T-helper 22 cell (primary cell): ENCODE data around the gene NPEPPS.

ENCODE experiments used
- DNase-seq: peaks from one replicate; pipeline ENCODE4 v3.0.0-alpha.2; 2020; ENCODE audit warnings: low read depth

NPEPPS gene

DNA sequence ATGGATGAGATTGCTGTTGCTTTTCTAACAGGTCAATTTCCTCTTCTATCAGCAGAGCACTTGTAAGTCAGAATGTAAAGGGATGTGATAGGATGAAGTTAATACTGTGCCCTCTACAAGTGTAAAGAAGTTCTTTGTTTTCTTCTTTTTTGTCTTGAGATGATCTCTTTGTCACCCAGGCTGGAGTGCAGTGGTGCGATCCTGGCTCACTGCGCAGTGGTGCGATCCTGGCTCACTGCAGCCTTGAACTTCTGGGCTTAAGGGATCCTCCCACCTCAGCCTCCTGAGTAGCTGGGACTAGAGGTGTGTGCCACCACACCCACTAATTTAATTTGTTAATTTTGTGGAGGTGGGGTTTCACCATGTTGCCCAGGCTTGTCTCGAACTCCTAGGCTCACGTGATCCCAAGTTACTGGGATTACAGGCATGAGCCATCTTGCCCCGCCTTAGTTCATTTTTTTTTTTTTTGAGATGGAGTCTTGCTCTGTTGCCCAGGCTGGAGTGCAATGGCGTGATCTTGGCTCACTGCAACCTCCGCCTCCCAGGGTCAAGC lies 97.2 kb downstream of the NPEPPS start:
- no peak for DNase-seq

DNA sequence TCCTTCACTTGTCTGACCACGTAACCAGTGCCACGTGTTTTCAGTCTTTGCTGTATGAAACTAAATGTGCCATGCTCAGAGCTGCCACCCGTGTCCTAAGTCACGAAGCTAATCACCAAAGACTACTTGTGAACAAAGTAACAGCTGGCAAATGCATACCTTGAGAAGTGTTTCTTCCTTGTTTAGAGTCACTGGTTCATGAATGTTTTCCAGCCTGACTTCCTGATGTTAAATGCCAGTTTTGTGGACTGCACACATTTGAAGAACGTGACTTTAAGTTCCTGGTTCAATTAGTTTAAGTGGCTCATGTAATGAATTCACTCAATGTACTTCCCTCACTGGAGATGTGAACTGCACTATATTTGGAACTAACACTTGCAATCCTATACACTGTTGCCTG lies 98.9 kb downstream of the NPEPPS start:
- no peak for DNase-seq

DNA sequence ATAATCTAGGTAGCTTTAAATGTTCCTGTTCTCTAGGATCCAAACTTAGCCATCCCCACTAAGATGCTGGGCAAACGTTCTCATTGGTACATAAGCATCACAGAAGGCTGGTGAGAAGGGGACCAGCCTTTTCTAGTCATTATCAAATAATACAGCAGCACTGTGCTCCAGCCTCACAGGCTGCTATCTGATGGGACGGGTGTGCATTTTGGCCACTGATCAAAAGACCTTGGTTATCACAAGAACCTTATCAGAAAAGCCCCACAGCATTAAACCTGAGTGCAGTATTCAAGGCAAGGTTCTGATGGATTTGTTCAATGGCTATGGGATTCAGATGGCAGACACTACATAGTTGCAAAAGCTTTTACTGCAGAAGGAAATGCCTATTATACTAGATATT lies 99.7 kb downstream of the NPEPPS start:
- DNase-seq: no peak

DNA sequence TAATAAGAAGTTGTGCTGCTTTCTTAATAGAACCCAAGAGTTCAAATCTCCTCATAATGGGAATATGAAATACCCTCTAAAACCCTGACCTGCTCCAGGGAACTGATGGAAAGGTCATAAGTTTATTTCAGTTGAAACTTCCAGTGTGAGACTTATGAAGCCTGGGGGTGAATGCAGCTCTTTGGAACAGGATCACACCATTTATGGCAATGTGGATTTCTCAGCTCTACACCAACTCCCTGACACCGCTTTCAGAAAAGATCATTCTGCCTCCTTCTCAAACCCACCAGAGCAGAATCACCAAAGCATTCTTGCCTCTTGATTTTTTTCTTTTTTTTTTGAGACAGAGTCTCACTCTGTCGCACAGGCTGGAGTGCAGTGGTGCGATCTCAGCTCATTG lies 102.1 kb downstream of the NPEPPS start:
- DNase-seq: no peak

DNA sequence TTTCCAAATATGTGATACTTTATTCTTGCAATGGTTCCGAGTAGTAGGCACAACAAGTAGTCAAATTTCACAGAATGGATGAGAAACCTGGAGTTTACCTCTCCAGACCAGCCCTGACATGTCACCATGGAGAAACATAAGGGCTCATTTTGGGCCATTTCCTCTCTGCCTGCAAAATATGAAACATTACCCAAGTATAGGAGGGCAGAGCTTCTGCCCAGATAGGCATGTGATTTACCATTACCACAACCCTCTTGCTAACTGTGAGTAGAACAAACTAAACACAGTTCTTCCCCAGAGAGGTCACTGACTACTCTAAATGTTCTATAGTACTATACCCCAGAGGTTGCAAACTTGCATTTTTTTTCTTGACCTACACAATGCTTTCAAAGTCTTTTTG lies 103.1 kb downstream of the NPEPPS start:
- no peak for DNase-seq

DNA sequence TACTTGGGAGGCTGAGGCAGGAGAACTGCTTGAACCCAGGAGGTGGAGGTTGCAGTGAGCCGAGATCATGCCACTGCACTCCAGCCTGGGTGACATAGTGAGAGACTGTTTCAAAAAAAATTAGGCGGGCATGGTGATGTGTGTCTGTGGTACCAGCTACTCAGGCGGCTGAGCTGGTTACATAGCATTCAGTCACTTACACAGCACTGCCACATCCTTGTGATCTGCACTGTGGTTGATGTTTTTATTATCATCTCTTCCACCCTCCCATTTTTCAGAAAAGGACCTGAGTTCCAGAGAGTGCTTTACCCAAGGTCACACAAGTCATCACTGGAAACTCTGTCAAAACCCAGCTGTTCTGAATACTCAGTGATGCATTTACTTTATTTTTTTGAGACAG lies 104.0 kb downstream of the NPEPPS start:
- no peak for DNase-seq

DNA sequence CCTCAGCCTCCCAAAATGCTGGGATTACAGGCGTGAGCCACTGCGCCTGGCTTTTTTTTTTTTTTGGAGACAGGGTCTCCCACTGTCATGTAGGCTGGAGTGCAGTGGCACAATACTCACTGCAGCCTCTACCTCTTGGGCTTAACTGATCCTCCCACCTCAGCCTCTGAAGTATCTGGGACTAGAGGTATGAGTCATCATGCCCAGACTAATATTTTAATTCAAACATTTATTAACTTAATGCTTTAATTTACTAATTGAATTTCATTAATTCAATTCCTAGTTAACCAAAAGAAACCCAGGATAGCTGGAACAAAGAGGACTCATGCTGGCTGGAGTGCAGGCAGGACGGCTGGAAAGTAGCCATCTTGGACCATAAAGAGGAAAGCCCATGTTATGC lies 104.8 kb downstream of the NPEPPS start:
- DNase-seq: no peak

DNA sequence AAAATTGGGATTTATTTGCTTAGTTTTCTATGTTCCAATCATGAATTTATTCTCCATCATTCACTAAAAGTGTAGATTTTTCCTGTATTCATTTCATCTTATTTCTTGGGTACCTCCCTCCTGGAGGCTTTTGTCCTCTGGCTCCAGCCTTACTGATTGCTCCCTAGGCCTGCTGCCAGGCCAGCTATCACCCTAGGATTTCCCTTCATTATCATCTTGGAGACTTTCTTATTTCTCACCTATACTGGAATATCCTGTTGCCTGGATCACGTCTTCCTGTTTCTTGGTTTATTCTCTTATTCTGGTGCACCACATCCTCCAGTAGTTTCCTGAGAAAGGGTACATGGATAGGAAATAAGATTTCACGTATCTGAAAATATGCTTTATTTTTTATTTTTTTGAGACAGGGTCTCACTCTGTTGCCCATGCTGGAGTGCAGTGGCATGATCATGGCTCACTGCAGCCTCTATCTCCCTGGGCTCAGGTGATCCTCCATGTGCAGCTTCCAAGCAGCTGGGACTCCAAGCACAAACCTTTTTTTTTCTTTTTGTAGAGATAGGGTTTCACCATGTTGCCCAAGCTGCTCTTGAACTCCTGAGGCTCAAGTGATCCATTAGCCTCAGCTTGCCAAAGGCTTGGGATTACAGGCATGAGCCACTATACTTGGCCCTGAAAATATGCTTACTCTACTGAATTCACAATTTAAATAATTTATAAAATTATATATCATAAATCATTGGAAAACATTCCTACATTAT lies 105.5 kb downstream of the NPEPPS start:
- DNase-seq: no peak

DNA sequence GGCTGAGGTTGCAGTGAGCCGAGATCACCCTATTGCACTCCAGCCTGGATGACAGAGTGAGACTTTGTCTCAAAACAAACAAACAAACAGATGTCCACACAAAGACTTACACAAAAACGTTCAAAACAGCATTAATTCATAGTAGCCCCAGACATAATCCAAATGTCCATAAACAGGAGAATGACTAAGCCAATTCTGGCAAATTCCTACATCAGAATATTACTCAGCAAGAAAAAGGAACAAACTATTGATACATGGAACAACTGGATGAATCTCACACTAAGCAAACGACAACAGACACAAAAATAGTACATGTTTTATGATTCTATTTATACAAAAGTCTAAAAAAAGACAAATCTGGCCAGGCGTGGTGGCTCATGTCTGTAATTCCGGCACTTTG lies 108.0 kb downstream of the NPEPPS start:
- no peak for DNase-seq

DNA sequence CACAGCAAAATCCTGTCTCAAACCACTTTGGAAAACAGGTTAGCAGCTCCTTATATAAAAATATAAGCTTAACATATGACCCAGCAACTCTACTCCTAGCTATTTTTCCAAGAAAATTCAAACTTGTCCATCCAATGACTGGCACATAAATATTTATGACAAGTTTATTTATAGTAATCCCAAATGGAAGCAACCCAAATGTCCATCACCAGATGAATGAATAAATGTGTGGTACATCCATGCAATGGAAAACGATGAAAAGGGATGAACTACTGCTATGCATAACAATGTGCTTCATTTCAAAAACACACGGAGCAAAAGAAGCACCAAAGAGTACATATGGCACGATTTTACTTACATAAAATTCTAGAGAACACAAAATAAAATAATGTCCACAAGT lies 109.2 kb downstream of the NPEPPS start:
- no peak for DNase-seq

DNA sequence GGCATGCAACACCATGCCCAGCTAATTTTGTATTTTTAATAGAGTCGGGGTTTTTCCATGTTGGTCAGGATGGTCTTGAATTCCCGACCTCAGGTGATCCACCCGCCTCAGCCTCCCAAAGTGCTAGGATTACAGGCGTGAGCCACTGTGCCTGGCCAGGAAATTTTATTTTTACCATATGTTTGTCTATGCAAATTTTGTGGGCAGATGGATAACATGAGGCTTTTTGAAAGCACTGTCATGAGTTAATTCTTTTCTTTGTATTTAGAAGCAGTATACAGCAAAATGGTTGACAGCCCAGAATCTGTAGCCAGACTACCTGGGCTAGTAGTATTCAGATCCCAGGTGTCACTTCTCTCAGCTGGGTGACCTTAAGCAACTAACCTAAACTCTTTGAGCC lies 110.3 kb downstream of the NPEPPS start:
- DNase-seq: no peak

DNA sequence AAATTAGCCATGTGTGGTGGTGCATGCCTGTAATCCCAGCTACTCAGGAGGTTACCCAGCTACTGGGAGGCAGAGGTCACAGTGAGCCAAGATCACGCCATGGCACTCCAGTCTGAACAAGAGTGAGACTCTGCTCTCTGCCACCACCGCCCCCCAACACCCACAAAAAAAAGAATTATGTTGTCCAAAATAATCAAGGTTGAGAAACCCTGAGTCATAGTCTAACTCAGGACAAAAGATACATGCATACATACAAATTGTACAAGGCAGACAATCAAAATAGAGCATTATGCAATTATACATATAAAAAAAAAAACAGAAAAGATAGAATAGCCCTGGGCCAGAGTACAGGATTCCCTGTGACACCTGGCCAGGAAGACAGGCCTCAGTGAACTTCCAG lies 112.2 kb downstream of the NPEPPS start:
- DNase-seq: no peak

DNA sequence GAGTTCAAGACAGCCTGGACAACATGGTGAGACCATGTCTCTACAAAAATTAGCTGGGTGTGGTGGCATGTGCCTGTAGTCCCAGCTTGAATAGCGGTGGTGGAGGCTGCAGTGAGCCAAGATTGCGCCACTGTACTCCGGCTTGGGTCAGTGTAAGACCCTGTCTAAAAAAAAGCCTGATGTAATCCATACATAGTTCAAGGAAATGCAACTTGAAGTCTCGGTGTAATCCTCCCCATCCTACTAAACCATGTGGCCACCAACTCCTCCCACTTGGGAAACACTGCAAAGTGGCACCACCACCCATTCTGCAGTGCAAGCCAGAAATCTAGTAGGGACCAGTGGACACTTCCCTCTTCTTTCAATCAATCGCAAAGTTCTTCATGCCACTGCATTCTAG lies 113.4 kb downstream of the NPEPPS start:
- no peak for DNase-seq

DNA sequence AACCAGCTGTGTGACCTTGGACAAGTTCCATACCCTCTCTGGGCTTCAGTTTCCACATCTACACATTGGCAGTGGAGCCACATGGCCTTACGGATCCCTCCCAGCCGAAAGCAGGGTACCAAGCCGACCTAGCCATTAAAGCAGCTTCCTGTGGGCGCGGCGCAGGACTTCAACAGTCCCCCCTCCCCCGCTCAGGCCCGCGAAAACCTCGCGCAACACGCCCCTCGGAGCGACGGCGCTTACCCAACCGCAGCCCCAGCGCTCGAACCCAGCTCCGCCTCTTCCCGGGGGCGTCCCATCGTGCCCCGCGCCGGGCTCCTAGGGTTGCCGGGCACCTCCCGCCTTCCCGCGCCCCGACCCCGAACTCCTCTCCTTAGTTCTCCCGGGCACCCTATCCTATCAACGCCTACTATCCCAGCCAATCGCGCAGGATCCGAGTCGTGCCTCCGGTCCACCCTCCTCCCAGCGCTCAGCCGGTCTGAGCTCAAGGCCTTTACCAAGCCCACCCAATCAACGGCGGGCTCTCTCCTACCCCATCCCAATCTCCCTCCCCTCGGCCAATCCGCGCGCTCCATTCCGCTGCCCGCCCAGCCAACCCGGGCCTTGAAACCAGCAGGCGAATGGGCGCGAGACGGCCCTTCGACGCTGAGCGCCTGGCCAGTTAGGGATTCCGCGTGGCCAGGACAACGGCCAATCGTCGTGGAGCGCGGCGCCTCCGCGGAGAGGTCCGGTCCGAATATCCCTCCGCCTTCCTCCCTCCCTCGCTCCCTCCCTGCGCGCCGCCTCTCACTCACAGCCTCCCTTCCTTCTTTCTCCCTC lies 118.5 kb downstream of the NPEPPS start, which contains the start of gene KPNB1:
TSS of gene KPNB1 (plus strand) at position 767 of the 819 bp plus-strand sequence. CDS start 326 bp downstream, outside the sequence.
- DNase-seq: peak; percentile 99

DNA sequence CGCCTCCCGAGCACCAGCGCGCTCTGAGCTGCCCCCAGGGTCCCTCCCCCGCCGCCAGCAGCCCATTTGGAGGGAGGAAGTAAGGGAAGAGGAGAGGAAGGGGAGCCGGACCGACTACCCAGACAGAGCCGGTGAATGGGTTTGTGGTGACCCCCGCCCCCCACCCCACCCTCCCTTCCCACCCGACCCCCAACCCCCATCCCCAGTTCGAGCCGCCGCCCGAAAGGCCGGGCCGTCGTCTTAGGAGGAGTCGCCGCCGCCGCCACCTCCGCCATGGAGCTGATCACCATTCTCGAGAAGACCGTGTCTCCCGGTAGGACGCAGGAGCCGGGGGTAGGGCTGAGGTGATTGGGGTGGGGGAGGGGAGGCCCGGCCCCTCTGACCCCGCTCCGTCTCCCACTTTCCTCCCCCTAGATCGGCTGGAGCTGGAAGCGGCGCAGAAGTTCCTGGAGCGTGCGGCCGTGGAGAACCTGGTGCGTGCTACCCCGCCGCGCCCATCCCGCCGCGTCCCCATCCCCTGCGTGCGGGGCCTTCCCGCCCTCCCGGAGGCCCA lies 119.1 kb downstream of the NPEPPS start:
- DNase-seq: peak; percentile 34

DNA sequence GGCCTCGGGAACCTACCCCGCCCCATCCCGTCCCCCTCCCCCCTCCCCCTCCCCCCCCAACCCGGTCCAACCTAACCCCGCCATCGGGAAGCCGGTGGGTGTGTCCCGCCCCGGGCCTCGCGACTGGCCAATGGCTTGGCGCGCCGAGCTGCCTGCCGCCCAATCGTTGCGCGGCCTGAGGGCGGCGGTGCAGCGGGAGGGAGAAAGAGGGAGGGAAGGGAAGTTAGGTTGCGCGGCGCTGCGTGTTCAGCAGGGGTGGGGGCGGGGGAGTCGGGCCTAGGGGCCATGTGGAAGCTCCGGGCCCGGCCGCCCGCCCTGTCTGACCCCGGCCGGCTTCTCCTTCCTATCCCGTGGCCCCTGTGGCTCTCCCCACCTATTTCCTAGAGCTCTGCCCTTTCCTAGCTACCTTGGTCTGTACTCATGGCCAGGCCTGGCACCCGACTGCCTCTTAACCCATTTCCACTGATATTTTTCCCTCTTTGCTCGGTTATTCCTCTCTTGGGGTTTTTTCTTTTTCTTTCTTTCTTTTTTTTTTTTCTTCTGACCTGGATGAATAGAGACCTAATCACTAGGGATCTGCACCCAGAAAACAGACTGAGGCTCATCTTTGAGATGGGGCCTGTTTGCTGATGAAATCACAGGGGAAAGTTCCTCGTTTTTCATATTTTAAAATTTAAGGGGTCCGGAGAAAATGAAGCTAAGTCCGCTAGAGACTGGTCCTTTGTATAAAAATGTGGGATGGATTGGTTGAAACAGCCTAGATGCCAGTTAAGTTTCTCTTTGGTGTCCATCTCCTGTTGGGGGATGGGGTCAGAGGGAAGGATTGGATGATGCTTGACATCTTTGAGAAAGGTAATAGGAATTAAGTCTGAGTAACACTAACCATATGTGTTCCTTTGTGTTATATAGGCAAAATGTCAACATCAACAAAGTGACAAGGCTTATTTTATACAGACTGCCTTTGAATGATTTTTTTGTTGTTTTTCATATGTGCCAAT lies 119.9 kb downstream of the NPEPPS start:
- peak; percentile 84 for DNase-seq

DNA sequence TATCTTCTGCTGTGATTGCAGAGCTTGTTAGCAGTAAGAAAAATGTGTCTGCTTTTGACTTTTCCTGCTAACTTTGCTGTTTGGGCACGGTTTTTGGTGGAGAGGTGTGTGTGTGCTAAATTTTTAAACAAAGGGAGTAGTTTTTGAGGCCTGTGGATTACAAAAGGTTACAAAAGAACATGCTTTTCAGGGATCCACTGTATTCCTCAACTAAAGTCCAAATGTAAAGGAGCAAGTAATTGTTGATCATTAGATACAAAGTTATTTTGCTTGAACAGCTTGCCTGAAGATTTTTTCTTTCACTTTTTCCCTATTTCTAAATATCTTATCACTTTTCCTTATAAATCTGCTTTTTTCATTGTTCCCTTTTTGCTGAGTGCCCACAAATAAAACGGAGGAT lies 120.8 kb downstream of the NPEPPS start:
- DNase-seq: no peak

DNA sequence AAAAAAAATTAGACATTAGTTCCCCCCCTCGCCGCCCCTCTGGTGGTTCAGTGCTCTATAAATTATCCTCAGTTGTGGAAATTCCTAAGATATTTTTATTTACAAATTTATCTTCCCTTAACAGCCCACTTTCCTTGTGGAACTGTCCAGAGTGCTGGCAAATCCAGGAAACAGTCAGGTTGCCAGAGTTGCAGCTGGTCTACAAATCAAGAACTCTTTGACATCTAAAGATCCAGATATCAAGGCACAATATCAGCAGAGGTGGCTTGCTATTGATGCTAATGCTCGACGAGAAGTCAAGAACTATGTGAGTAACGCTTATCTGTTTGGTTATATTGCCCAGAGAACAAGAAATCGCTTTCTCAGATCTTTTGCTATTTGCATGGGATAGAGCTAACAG lies 121.7 kb downstream of the NPEPPS start:
- no peak for DNase-seq

DNA sequence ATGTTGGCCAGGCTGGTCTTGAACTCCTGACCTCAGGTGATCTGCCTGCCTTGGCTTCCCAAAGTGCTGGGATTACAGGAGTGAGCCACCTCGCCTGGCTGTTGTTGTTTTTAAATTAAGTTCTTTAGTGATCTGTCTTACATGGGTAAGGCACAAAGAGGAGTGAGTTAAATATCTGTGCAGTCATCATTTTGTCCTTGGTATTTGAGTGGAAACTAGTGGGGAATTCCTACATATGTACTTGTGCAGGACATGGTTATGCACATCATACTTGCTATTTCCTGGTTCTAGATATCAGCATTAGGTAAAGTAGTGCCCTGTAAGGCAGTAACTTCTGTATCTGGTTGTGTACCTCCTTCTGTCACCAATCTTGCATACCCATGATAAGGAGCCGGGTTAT lies 122.5 kb downstream of the NPEPPS start:
- no peak for DNase-seq

DNA sequence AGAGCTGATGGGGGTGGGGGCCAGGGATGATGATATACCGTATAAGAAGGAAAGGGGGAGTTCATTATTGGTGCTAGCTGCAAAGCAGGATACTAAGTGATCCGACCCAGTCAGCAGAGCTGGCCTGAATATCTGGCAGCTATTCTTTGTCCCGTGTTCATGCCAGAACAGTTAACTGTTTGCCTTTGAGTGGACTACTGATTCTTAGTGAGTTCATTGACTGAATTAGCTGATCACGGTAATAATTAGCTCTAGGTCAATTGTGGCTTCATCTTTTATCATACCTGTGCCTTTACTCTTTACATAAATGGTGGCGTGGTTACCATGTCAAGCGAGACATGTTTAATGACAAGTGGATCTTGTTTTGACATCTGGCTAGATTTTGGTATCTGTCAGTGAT lies 124.1 kb downstream of the NPEPPS start:
- no peak for DNase-seq

DNA sequence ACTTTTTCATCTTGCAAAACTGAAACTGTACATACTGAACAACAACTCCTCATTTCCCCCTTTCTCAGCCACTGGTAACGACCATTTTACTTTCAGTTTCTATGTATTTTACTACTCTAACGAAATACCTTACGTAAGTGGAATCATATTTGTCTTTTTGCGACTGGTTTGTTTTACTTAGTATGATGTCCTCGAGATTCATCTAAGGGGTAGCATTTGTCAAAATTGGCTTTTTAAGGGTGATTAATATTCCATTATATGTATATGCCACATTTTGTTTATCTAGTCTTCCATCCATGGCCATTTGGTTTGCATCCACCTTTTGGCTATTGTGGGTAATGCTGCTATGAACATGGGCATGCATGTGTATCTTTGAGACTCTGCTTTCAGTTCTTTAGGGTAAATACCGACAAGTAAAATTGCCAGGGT lies 129.2 kb downstream of the NPEPPS start:
- DNase-seq: no peak
